Measurements from ENCODE around the gene CST8.

Gene CST8

GRCh38 chr20:23537030-23537429, 46.1 kb downstream of the CST8 start:
- WGBS, 2 experiments (ENCODE audit: insufficient coverage in 2 of 2), result 100% methylated on average over 1 of the region's 3 CpGs; no CpG with 5 or more reads in 1 of the 2 experiments
- Histone ChIP-seq H3K27ac (ENCODE audit: low read depth, low read length, severe bottlenecking) (no peak overlapping the region), H3K4me3 (ENCODE audit: extremely low read depth, insufficient read depth, low read length, poor library complexity, severe bottlenecking) (no peak overlapping the region), H3K36me3 (ENCODE audit: control insufficient read depth, insufficient read depth, low read length) (no peaks in the 10 kb centered on the region), H3K9me3 (ENCODE audit: control insufficient read depth, low read length) (no peaks in the 10 kb centered on the region), H3K4me1 (ENCODE audit: control insufficient read depth, insufficient read depth, low read length, poor library complexity, severe bottlenecking) (peaks cover 6% of the 10 kb centered on the region)

GRCh38 chr20:23540624-23541023, 49.7 kb downstream of the CST8 start:
- H3K4me1 ChIP-seq (ENCODE audit: control insufficient read depth, insufficient read depth, low read length, poor library complexity, severe bottlenecking), result peaks cover 6% of the 10 kb centered on the region
- no peaks in the 10 kb centered on the region for H3K36me3 ChIP-seq (ENCODE audit: control insufficient read depth, insufficient read depth, low read length)
- 83 to 84% methylated on average over 3 of the region's 4 CpGs for WGBS, 2 experiments (ENCODE audit: insufficient coverage in 2 of 2)
- no peaks in the 10 kb centered on the region for H3K9me3 ChIP-seq (ENCODE audit: control insufficient read depth, low read length)
- H3K27ac ChIP-seq (ENCODE audit: low read depth, low read length, severe bottlenecking), result no peak overlapping the region
- H3K4me3 ChIP-seq (ENCODE audit: extremely low read depth, insufficient read depth, low read length, poor library complexity, severe bottlenecking), result no peak overlapping the region

GRCh38 chr20:23541330-23541729, 50.4 kb downstream of the CST8 start:
- no peak overlapping the region for H3K4me3 ChIP-seq (ENCODE audit: extremely low read depth, insufficient read depth, low read length, poor library complexity, severe bottlenecking)
- H3K36me3 ChIP-seq (ENCODE audit: control insufficient read depth, insufficient read depth, low read length), result no peaks in the 10 kb centered on the region
- no peak overlapping the region for H3K27ac ChIP-seq (ENCODE audit: low read depth, low read length, severe bottlenecking)
- peaks cover 6% of the 10 kb centered on the region for H3K4me1 ChIP-seq (ENCODE audit: control insufficient read depth, insufficient read depth, low read length, poor library complexity, severe bottlenecking)
- H3K9me3 ChIP-seq (ENCODE audit: control insufficient read depth, low read length), result no peaks in the 10 kb centered on the region
- 88% methylated on average over 1 of the region's 1 CpG; no CpG with 5 or more reads in 1 of the 2 experiments for WGBS, 2 experiments (ENCODE audit: insufficient coverage in 2 of 2)

GRCh38 chr20:23541776-23542175, 50.9 kb downstream of the CST8 start:
- Histone ChIP-seq H3K36me3 (ENCODE audit: control insufficient read depth, insufficient read depth, low read length) (no peaks in the 10 kb centered on the region), H3K4me3 (ENCODE audit: extremely low read depth, insufficient read depth, low read length, poor library complexity, severe bottlenecking) (no peak overlapping the region), H3K4me1 (ENCODE audit: control insufficient read depth, insufficient read depth, low read length, poor library complexity, severe bottlenecking) (peaks cover 6% of the 10 kb centered on the region), H3K27ac (ENCODE audit: low read depth, low read length, severe bottlenecking) (no peak overlapping the region), H3K9me3 (ENCODE audit: control insufficient read depth, low read length) (no peaks in the 10 kb centered on the region)
- 89 to 100% methylated on average over 2 of the region's 2 CpGs for WGBS, 2 experiments (ENCODE audit: insufficient coverage in 2 of 2)

GRCh38 chr20:23542801-23543200, 51.9 kb downstream of the CST8 start:
- Histone ChIP-seq H3K9me3 (ENCODE audit: control insufficient read depth, low read length) (no peaks in the 10 kb centered on the region), H3K4me1 (ENCODE audit: control insufficient read depth, insufficient read depth, low read length, poor library complexity, severe bottlenecking) (peaks cover 6% of the 10 kb centered on the region), H3K27ac (ENCODE audit: low read depth, low read length, severe bottlenecking) (no peak overlapping the region), H3K36me3 (ENCODE audit: control insufficient read depth, insufficient read depth, low read length) (no peaks in the 10 kb centered on the region), H3K4me3 (ENCODE audit: extremely low read depth, insufficient read depth, low read length, poor library complexity, severe bottlenecking) (no peak overlapping the region)
- WGBS, 2 experiments (ENCODE audit: insufficient coverage in 2 of 2), result 55 to 59% methylated on average over 5 of the region's 5 CpGs

- Histone ChIP-seq H3K9me3 (ENCODE audit: control insufficient read depth, low read length) (no peaks in the 10 kb centered on the region), H3K27ac (ENCODE audit: low read depth, low read length, severe bottlenecking) (no peak overlapping the region), H3K36me3 (ENCODE audit: control insufficient read depth, insufficient read depth, low read length) (no peaks in the 10 kb centered on the region), H3K4me1 (ENCODE audit: control insufficient read depth, insufficient read depth, low read length, poor library complexity, severe bottlenecking) (peaks cover 6% of the 10 kb centered on the region), H3K4me3 (ENCODE audit: extremely low read depth, insufficient read depth, low read length, poor library complexity, severe bottlenecking) (no peak overlapping the region)
- 91 to 100% methylated on average over 5 of the region's 6 CpGs for WGBS, 2 experiments (ENCODE audit: insufficient coverage in 2 of 2)
These were observed 53.2 kb downstream of the CST8 start for GRCh38 chr20:23544133-23544532.

Measured in mesodermal cell (in vitro differentiated cells).